Neural cell (in vitro differentiated cells): ENCODE results near the gene UGT1A8.

Experiments
- EP300 ChIP-seq: fragments of 450-650 bp; conservative IDR thresholded peaks from 2 replicates; pipeline ENCODE4 v1.6.1; 2014; ENCODE audit warnings: antibody characterized with exemption, mild to moderate bottlenecking, moderate library complexity; ENCODE audit not compliant: poor library complexity, severe bottlenecking
- EZH2 ChIP-seq: fragments of 200-600, 300-800 bp; shearing (Covaris generic), sonication (generic); IDR thresholded peaks from 2 replicates; pipeline ENCODE4 v1.6.1; 2014; ENCODE audit warnings: antibody characterized with exemption, low read length, borderline replicate concordance, mild to moderate bottlenecking; ENCODE audit not compliant: insufficient read depth, poor library complexity, severe bottlenecking
- POLR2AphosphoS5 ChIP-seq: IDR thresholded peaks from 2 replicates; pipeline ENCODE4 v1.6.1; 2012
- RAD21 ChIP-seq: fragments of 450-650 bp; conservative IDR thresholded peaks from 2 replicates; pipeline ENCODE4 v1.6.1; 2014; ENCODE audit warnings: antibody characterized with exemption, mild to moderate bottlenecking, moderate library complexity
- SMC3 ChIP-seq: fragments of 450-650 bp; conservative IDR thresholded peaks from 2 replicates; pipeline ENCODE4 v1.6.1; 2014; ENCODE audit warnings: antibody characterized with exemption, mild to moderate bottlenecking, moderate library complexity; ENCODE audit not compliant: poor library complexity
- TF ChIP-seq, protein P1 (sequence below): IDR thresholded peaks from 2 replicates; pipeline ENCODE4 v1.6.1; 2012; ENCODE audit warnings: borderline replicate concordance
- TF ChIP-seq, protein P2 (sequence below): fragments of 450-650 bp; IDR thresholded peaks from 2 replicates; pipeline ENCODE4 v1.5.1; 2014; ENCODE audit warnings: antibody characterized with exemption, mild to moderate bottlenecking, moderate library complexity; ENCODE audit not compliant: poor library complexity, severe bottlenecking

DNA sequence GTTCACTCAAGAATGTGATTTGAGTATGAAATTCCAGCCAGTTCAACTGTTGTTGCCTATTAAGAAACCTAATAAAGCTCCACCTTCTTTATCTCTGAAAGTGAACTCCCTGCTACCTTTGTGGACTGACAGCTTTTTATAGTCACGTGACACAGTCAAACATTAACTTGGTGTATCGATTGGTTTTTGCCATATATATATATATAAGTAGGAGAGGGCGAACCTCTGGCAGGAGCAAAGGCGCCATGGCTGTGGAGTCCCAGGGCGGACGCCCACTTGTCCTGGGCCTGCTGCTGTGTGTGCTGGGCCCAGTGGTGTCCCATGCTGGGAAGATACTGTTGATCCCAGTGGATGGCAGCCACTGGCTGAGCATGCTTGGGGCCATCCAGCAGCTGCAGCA, 142.6 kb downstream of the UGT1A8 start, which contains the start of gene UGT1A1:
- TF ChIP-seq, protein P1, sequence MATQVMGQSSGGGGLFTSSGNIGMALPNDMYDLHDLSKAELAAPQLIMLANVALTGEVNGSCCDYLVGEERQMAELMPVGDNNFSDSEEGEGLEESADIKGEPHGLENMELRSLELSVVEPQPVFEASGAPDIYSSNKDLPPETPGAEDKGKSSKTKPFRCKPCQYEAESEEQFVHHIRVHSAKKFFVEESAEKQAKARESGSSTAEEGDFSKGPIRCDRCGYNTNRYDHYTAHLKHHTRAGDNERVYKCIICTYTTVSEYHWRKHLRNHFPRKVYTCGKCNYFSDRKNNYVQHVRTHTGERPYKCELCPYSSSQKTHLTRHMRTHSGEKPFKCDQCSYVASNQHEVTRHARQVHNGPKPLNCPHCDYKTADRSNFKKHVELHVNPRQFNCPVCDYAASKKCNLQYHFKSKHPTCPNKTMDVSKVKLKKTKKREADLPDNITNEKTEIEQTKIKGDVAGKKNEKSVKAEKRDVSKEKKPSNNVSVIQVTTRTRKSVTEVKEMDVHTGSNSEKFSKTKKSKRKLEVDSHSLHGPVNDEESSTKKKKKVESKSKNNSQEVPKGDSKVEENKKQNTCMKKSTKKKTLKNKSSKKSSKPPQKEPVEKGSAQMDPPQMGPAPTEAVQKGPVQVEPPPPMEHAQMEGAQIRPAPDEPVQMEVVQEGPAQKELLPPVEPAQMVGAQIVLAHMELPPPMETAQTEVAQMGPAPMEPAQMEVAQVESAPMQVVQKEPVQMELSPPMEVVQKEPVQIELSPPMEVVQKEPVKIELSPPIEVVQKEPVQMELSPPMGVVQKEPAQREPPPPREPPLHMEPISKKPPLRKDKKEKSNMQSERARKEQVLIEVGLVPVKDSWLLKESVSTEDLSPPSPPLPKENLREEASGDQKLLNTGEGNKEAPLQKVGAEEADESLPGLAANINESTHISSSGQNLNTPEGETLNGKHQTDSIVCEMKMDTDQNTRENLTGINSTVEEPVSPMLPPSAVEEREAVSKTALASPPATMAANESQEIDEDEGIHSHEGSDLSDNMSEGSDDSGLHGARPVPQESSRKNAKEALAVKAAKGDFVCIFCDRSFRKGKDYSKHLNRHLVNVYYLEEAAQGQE: no peak
- TF ChIP-seq EP300: no peak
- TF ChIP-seq, protein P2, sequence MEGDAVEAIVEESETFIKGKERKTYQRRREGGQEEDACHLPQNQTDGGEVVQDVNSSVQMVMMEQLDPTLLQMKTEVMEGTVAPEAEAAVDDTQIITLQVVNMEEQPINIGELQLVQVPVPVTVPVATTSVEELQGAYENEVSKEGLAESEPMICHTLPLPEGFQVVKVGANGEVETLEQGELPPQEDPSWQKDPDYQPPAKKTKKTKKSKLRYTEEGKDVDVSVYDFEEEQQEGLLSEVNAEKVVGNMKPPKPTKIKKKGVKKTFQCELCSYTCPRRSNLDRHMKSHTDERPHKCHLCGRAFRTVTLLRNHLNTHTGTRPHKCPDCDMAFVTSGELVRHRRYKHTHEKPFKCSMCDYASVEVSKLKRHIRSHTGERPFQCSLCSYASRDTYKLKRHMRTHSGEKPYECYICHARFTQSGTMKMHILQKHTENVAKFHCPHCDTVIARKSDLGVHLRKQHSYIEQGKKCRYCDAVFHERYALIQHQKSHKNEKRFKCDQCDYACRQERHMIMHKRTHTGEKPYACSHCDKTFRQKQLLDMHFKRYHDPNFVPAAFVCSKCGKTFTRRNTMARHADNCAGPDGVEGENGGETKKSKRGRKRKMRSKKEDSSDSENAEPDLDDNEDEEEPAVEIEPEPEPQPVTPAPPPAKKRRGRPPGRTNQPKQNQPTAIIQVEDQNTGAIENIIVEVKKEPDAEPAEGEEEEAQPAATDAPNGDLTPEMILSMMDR: no peak
- TF ChIP-seq EZH2: no peak
- no peak for TF ChIP-seq POLR2AphosphoS5
- TF ChIP-seq SMC3: no peak
- no peak for TF ChIP-seq RAD21
